Measurements from ENCODE around the gene ZBED6. TPM values are rescaled to one million over a fixed set of nuclear protein-coding genes. Genes with fewer than 3 reads are reported as not detected.
A peak's percentile ranks its signal among the peaks of the same experiment; 100 is the strongest.
"Not testable (repeated sequence)": the region's sequence is repeated elsewhere in the genome, so short reads cannot be mapped to it uniquely, and the experiment has no call there.

Gene ZBED6
- polyA plus RNA-seq (ENCODE audit: insufficient read length), result 17.1 TPM
- long read RNA-seq, donor 1, full-length matches to known transcripts, result 1 of 1 reads
- long read RNA-seq, donor 1, partial matches to known transcripts, result 0 of 1 reads
- long read RNA-seq, donor 1, other reads (novel, unspliced or antisense), result 0 of 1 reads
- long read RNA-seq, donor 2, full-length matches to known transcripts, result 2 of 2 reads
- long read RNA-seq, donor 2, partial matches to known transcripts, result 0 of 2 reads
- long read RNA-seq, donor 2, other reads (novel, unspliced or antisense), result 0 of 2 reads
- long read RNA-seq, donor 3, full-length matches to known transcripts, result 3 of 3 reads
- long read RNA-seq, donor 3, partial matches to known transcripts, result 0 of 3 reads
- long read RNA-seq, donor 3, other reads (novel, unspliced or antisense), result 0 of 3 reads
- long read RNA-seq, donor 4, result 0 reads
- long read RNA-seq, donor 5, full-length matches to known transcripts, result 2 of 2 reads
- long read RNA-seq, donor 5, partial matches to known transcripts, result 0 of 2 reads
- long read RNA-seq, donor 5, other reads (novel, unspliced or antisense), result 0 of 2 reads
- long read RNA-seq, donor 6, full-length matches to known transcripts, result 1 of 1 reads
- long read RNA-seq, donor 6, partial matches to known transcripts, result 0 of 1 reads
- long read RNA-seq, donor 6, other reads (novel, unspliced or antisense), result 0 of 1 reads
- long read RNA-seq, donor 7, full-length matches to known transcripts, result 4 of 4 reads
- long read RNA-seq, donor 7, partial matches to known transcripts, result 0 of 4 reads
- long read RNA-seq, donor 7, other reads (novel, unspliced or antisense), result 0 of 4 reads
- long read RNA-seq, donor 8, full-length matches to known transcripts, result 2 of 2 reads
- long read RNA-seq, donor 8, partial matches to known transcripts, result 0 of 2 reads
- long read RNA-seq, donor 8, other reads (novel, unspliced or antisense), result 0 of 2 reads

- peak; percentile 98 for DNase-seq
These were observed at the start of gene ZBED6, which contains the start of gene ZC3H11A for GRCh38 chr1:203795441-203796235. Gene ZBED6, plus strand, starts transcription at chr1:203795623. Its CDS starts 1,900 bp downstream, at chr1:203797523. Gene ZC3H11A, plus strand, starts transcription at chr1:203795623. Its CDS starts 21,448 bp downstream, at chr1:203817071.

GRCh38 chr1:203746281-203746680 lies 49.1 kb upstream of the ZBED6 start:
- no peak for DNase-seq

GRCh38 chr1:203751051-203751450 lies 44.4 kb upstream of the ZBED6 start:
- DNase-seq, result no peak

- DNase-seq, result not testable (repeated sequence)
These were observed 43.6 kb upstream of the ZBED6 start for GRCh38 chr1:203751618-203752361.

- DNase-seq, result no peak
These were observed 41.0 kb upstream of the ZBED6 start for GRCh38 chr1:203754455-203754864.

- no peak for DNase-seq
These were observed 39.4 kb upstream of the ZBED6 start for GRCh38 chr1:203756036-203756435.

GRCh38 chr1:203758749-203759148 lies 36.7 kb upstream of the ZBED6 start:
- not testable (repeated sequence) for DNase-seq

- DNase-seq, result no peak
These were observed 34.9 kb upstream of the ZBED6 start for GRCh38 chr1:203760506-203760905.

- not testable (repeated sequence) for DNase-seq
These were observed 33.5 kb upstream of the ZBED6 start for GRCh38 chr1:203761958-203762357.

GRCh38 chr1:203763505-203763904 lies 31.9 kb upstream of the ZBED6 start:
- DNase-seq, result no peak

GRCh38 chr1:203764105-203765028 lies 31.1 kb upstream of the ZBED6 start:
- DNase-seq, result no peak

- no peak for DNase-seq
These were observed 30.2 kb upstream of the ZBED6 start, which contains the start of gene LAX1 for GRCh38 chr1:203765029-203765837. Gene LAX1, plus strand, starts transcription at chr1:203765183. Its CDS starts 383 bp downstream, at chr1:203765566.

GRCh38 chr1:203768256-203768655 lies 27.2 kb upstream of the ZBED6 start:
- DNase-seq, result no peak

GRCh38 chr1:203769505-203770343 lies 25.7 kb upstream of the ZBED6 start:
- peak; percentile 72 for DNase-seq

GRCh38 chr1:203771901-203772301 lies 23.5 kb upstream of the ZBED6 start:
- DNase-seq, result no peak

GRCh38 chr1:203772836-203773235 lies 22.6 kb upstream of the ZBED6 start:
- DNase-seq, result no peak

GRCh38 chr1:203776636-203777035 lies 18.8 kb upstream of the ZBED6 start:
- no peak for DNase-seq

GRCh38 chr1:203777596-203777995 lies 17.8 kb upstream of the ZBED6 start:
- DNase-seq, result no peak

Data from left kidney (tissue), 8 donors.